BLaER1 treated with 17β-estradiol and CSF1 and Interleukin-3, amounts not matched to agents 10 nM and 100 nM (cell line): ENCODE data around the gene GORASP2.
A peak's percentile ranks its signal among the peaks of the same experiment; 100 is the strongest.

Experiments used
- H3K27ac ChIP-seq, 11 experiments: shearing (Covaris generic); formaldehyde crosslinking; 2 replicates each; pipeline ENCODE4 v1.8.1; 2022
- H3K27me3 ChIP-seq, 11 experiments: shearing (Covaris generic); formaldehyde crosslinking; 2 replicates each; pipeline ENCODE4 v1.8.1; 2022
- H3K36me3 ChIP-seq, 11 experiments: shearing (Covaris generic); formaldehyde crosslinking; 2 replicates each; pipeline ENCODE4 v1.8.1; 2022
- H3K4me1 ChIP-seq, 10 experiments: shearing (Covaris generic); formaldehyde crosslinking; 2 replicates each; pipeline ENCODE4 v1.8.1; 2022
- H3K4me2 ChIP-seq, 11 experiments: shearing (Covaris generic); formaldehyde crosslinking; 2 replicates each; pipeline ENCODE4 v1.8.1; 2022
- H3K4me3 ChIP-seq, 10 experiments: shearing (Covaris generic); formaldehyde crosslinking; 2 replicates each; pipeline ENCODE4 v1.8.1; 2022
- H3K9ac ChIP-seq, 11 experiments: shearing (Covaris generic); formaldehyde crosslinking; 2 replicates each; pipeline ENCODE4 v1.8.1; 2022
- H3K9me3 ChIP-seq, 11 experiments: shearing (Covaris generic); formaldehyde crosslinking; replicated peaks in 1 of 11; 2 replicates each; pipeline ENCODE4 v1.8.1; 2022
- H4K20me1 ChIP-seq, 11 experiments: shearing (Covaris generic); formaldehyde crosslinking; 2 replicates each; pipeline ENCODE4 v1.8.1; 2022
- Cebpa-rat ChIP-seq, 11 experiments: shearing (Covaris generic); IDR thresholded peaks; 2 replicates each; pipeline ENCODE4 v1.8.1; 2022

GORASP2 gene

DNA sequence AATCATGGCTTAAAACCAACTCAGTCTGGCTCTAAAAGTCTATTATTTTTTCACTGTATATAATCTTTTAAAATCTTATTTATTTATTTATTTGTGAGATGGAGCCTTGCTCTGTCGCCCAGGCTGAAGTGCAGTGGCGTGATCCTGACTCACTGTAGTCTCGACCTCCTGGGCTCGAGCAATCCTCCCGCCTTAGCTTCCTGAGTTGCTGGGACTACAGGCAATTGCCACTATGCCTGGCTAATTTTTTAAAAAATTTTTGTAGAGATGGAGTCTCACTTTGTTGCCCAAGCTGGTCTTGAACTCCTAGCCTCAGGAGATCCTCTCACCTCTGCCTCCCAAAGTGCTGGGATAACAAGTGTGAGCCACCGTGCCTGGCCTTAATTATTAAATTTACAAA lies 14.5 kb downstream of the GORASP2 start:
- no peak overlapping the region for H3K4me3 ChIP-seq
- H3K27ac ChIP-seq, result no peak overlapping the region
- H3K27me3 ChIP-seq, result no peaks in the 10 kb centered on the region
- H3K9me3 ChIP-seq, result peaks cover 0 to 21% (median 10%) of the 10 kb centered on the region in 11 experiments; a peak in 11 of 22 replicates
- peaks cover 24 to 89% (median 71%) of the 10 kb centered on the region in 11 experiments; a peak in 21 of 22 replicates for H3K36me3 ChIP-seq
- H3K4me1 ChIP-seq, result peaks cover 0 to 6% (median 3%) of the 10 kb centered on the region in 10 experiments; a peak in 5 of 20 replicates
- TF ChIP-seq Cebpa-rat (IDR thresholded peaks at IDR 0.05), result no peak
- H3K9ac ChIP-seq, result no peak overlapping the region
- H3K4me2 ChIP-seq, result no peak overlapping the region
- H4K20me1 ChIP-seq, result peaks cover 54 to 100% (median 98%) of the 10 kb centered on the region in 11 experiments; a peak in 21 of 22 replicates

DNA sequence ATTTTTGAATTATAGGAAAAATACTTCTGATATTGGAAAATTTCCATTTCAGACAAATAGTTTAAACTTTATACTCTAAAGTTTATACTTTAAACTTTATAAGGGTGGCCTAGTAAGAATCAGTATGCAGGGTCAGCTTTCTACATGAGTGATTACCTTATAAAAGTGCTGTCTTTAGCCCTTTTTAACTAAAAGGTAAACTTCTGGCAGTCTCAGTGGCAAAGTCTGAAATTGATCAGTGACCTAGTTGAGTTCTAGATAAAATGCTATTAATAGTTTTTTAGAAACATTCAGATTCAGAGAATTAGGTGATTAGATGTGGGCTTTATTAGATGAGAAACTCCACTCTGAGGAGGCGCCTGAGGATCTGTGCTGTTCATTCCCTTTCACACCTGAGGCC lies 15.5 kb downstream of the GORASP2 start:
- Histone ChIP-seq H3K4me2 (no peak overlapping the region), H3K27ac (no peak overlapping the region), H3K9ac (no peak overlapping the region), H3K9me3 (peaks cover 0 to 21% (median 10%) of the 10 kb centered on the region in 11 experiments; a peak in 11 of 22 replicates), H3K27me3 (no peaks in the 10 kb centered on the region), H4K20me1 (peaks cover 48 to 100% (median 93%) of the 10 kb centered on the region in 11 experiments; a peak in 21 of 22 replicates), H3K36me3 (peaks cover 29 to 89% (median 70%) of the 10 kb centered on the region in 11 experiments; a peak in 21 of 22 replicates), H3K4me1 (no peaks in the 10 kb centered on the region; a peak in 1 of 20 replicates), H3K4me3 (no peak overlapping the region)
- TF ChIP-seq Cebpa-rat (IDR thresholded peaks at IDR 0.05), result no peak

DNA sequence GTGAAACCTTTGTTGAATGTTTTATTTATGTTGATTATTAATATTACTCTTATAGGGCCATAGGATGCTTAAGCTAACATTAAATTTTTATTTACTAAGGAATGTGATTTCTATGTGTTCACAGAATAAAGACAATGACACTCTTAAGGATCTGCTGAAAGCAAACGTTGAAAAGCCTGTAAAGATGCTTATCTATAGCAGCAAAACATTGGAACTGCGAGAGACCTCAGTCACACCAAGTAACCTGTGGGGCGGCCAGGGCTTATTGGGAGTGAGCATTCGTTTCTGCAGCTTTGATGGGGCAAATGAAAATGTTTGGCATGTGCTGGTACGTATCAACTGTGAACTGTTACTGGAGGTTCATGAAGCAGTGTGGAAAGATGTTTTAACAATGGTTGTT lies 20.4 kb downstream of the GORASP2 start:
- TF ChIP-seq Cebpa-rat (IDR thresholded peaks at IDR 0.05), result no peak
- H3K4me1 ChIP-seq, result peaks cover 0 to 19% (median 7%) of the 10 kb centered on the region in 10 experiments; a peak in 11 of 20 replicates
- peaks cover 28 to 72% (median 47%) of the 10 kb centered on the region in 11 experiments; a peak in 20 of 22 replicates for H4K20me1 ChIP-seq
- no peak overlapping the region for H3K27ac ChIP-seq
- H3K36me3 ChIP-seq, result peaks cover 63 to 93% (median 80%) of the 10 kb centered on the region in 11 experiments
- no peak overlapping the region for H3K4me2 ChIP-seq
- H3K9ac ChIP-seq, result no peak overlapping the region
- H3K4me3 ChIP-seq, result no peak overlapping the region
- H3K9me3 ChIP-seq, result no peaks in the 10 kb centered on the region
- no peaks in the 10 kb centered on the region for H3K27me3 ChIP-seq

DNA sequence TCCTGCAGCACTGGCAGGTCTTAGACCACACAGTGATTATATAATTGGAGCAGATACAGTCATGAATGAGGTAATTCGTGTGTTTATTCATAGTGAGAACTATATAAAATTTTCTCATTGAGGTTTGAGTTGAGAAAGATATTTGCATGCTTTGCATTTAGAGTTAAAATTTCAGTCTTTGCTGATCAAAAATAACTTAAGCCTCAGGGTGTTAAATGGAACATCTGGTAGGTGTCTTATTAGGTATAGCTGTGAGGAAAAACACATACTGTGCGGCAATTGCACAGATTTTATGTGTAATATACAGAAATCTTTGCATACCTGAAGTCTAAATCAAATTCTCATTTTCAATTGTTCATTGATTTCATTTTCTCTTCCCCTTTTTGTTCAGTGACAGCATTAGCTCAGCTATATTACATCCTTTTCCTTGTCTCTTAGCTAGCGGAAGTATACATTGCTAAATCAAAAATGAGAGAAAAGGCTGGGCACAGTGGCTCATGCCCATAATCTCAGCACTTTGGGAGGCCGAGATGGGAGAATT lies 21.2 kb downstream of the GORASP2 start:
- H3K9me3 ChIP-seq, result no peaks in the 10 kb centered on the region
- H3K36me3 ChIP-seq, result peaks cover 71 to 95% (median 82%) of the 10 kb centered on the region in 11 experiments
- no peak for TF ChIP-seq Cebpa-rat (IDR thresholded peaks at IDR 0.05)
- H3K4me1 ChIP-seq, result peaks cover 0 to 19% (median 7%) of the 10 kb centered on the region in 10 experiments; a peak in 11 of 20 replicates
- peak overlapping the region in 4 of 11 experiments; percentile 10 to 41 (median 26); a peak in 6 of 22 replicates for H3K27ac ChIP-seq
- no peak overlapping the region for H3K4me3 ChIP-seq
- H3K27me3 ChIP-seq, result no peaks in the 10 kb centered on the region
- H4K20me1 ChIP-seq, result peaks cover 20 to 63% (median 38%) of the 10 kb centered on the region in 11 experiments; a peak in 20 of 22 replicates
- H3K9ac ChIP-seq, result 0 out of 22 replicates have a peak overlapping the region, but pooled peaks of 1 of the 11 experiments have one; percentile 13
- H3K4me2 ChIP-seq, result peak overlapping the region in 6 of 11 experiments; percentile 1 to 66 (median 50); a peak in 10 of 22 replicates

DNA sequence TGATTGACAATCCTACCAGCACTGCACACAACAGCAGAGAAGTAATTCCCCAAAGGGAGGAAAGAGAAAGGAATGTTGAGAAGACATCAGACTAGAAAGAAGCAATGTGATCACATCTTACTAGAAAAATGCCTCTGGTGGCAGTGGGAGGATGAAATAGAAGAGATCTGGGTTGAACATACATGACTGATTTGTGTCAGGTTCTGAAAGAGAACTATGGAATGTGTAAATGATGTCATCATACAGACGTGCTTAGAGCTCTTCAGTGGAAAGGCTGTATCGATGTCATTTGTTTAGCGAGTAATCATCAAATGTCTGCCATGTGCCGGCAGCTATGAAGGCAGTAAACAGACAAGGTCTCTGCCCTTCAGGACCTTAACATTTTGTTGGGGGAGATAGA lies 24.9 kb downstream of the GORASP2 start:
- H3K27ac ChIP-seq, result no peak overlapping the region
- no peak overlapping the region for H3K4me3 ChIP-seq
- no peaks in the 10 kb centered on the region for H3K9me3 ChIP-seq
- no peak overlapping the region for H3K9ac ChIP-seq
- TF ChIP-seq Cebpa-rat (IDR thresholded peaks at IDR 0.05), result no peak
- H3K36me3 ChIP-seq, result peaks cover 94 to 100% (median 99%) of the 10 kb centered on the region in 11 experiments
- peaks cover 0 to 27% (median 9%) of the 10 kb centered on the region in 11 experiments; a peak in 10 of 22 replicates for H4K20me1 ChIP-seq
- no peak overlapping the region for H3K4me2 ChIP-seq
- H3K27me3 ChIP-seq, result no peaks in the 10 kb centered on the region
- peaks cover 0 to 19% (median 7%) of the 10 kb centered on the region in 10 experiments; a peak in 11 of 20 replicates for H3K4me1 ChIP-seq

DNA sequence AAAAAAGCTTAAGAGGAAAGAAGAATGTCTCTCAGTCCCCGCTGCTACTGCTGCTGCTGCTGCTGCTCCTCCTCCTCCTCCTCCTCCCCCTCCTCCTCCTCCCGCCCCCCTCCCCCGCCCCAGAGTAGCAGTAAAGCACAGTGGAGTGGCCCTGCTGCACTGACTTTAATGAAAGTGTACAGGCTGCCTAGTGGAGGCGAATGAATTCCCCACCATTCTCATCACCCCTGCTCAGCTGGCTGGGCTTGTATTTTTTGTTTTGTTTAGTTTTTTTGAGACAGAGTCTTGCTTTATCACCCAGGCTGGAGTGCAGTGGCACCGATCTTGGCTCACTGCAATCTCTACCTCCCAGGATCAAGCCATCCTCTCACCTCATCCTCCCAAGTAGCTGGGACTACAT lies 34.3 kb downstream of the GORASP2 start:
- TF ChIP-seq Cebpa-rat (IDR thresholded peaks at IDR 0.05), result no peak
- H3K36me3 ChIP-seq, result peaks cover 96 to 99% (median 98%) of the 10 kb centered on the region in 11 experiments
- H3K27ac ChIP-seq, result no peak overlapping the region
- no peak overlapping the region for H3K9ac ChIP-seq
- H3K9me3 ChIP-seq, result no peaks in the 10 kb centered on the region
- no peaks in the 10 kb centered on the region for H3K4me1 ChIP-seq
- H4K20me1 ChIP-seq, result peaks cover 0 to 34% (median 7%) of the 10 kb centered on the region in 11 experiments; a peak in 10 of 22 replicates
- H3K4me3 ChIP-seq, result no peak overlapping the region
- no peak overlapping the region for H3K4me2 ChIP-seq
- H3K27me3 ChIP-seq, result no peaks in the 10 kb centered on the region

DNA sequence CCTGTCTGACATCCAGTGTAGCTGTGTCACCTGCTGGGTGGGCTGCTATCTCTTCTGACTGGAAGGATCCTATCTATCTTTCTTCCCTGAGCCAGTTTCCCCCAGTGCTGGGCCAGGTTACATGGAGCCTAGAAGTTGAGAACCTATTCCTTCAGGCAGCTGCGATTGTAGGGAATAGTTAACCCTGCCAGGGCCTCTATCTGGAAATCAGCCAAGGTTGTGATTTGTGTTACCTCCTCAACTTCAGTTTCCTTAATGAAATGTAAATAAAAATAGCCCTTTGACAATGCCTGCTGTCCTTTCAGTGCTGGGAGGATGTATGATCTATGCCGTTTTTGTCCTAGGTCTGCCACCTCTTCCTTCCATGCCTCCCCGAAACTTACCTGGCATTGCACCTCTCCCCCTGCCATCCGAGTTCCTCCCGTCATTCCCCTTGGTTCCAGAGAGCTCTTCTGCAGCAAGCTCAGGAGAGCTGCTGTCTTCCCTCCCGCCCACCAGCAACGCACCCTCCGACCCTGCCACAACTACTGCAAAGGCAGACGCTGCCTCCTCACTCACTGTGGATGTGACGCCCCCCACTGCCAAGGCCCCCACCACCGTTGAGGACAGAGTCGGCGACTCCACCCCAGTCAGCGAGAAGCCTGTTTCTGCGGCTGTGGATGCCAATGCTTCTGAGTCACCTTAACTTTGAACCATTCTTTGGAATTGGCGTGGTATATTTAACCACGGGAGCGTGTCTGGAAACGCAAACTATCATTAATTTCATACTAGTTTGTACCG lies 36.6 kb downstream of the GORASP2 start:
- H3K9me3 ChIP-seq, result no peaks in the 10 kb centered on the region
- H3K9ac ChIP-seq, result no peak overlapping the region
- H4K20me1 ChIP-seq, result peaks cover 0 to 50% (median 7%) of the 10 kb centered on the region in 11 experiments; a peak in 10 of 22 replicates
- H3K36me3 ChIP-seq, result peaks cover 77 to 85% (median 79%) of the 10 kb centered on the region in 11 experiments
- no peak overlapping the region for H3K4me3 ChIP-seq
- 0 out of 20 replicates have a peak, but pooled peaks cover 0 to 2% (median 0%) of the 10 kb centered on the region in 10 experiments for H3K4me1 ChIP-seq
- no peak overlapping the region for H3K4me2 ChIP-seq
- H3K27ac ChIP-seq, result no peak overlapping the region
- no peaks in the 10 kb centered on the region for H3K27me3 ChIP-seq
- no peak for TF ChIP-seq Cebpa-rat (IDR thresholded peaks at IDR 0.05)

DNA sequence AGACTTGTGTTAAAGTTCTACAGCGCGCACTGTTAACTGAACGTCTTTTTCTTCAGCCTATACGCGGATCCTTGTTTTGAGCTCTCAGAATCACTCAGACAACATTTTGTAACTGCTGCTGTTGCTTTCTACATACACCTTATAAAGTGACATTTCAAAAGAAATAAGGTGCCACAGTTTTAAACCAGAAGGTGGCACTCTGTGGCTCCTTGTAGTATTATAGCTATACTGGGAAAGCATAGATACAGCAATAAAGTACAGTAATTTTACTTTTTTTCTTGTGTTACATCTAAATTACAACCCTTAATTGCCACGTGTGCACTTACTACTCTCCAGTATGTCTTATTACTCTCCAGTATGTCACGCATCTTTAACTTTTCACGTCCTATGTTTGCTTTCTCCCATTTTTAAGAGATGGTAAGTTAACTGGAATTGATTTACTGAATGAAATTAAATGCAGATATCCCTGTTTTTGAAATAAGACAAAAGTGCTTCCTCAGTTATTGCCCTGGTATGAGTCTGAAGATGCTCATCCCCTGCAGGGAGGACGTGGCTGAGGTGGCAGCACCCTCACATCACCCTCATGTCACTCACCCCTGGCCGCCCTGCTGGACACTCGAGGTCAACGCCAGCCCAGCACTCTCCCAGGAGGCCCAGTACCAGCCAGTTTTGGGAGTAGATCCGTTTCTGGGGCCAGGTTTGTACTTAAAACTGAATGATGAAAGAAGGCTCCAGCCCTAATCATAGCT lies 37.8 kb downstream of the GORASP2 start:
- Histone ChIP-seq H3K9ac (no peak overlapping the region), H3K9me3 (no peaks in the 10 kb centered on the region), H3K27me3 (no peaks in the 10 kb centered on the region), H3K36me3 (peaks cover 65 to 73% (median 67%) of the 10 kb centered on the region in 11 experiments), H3K4me2 (no peak overlapping the region), H3K4me1 (peaks cover 0 to 7% (median 0%) of the 10 kb centered on the region in 10 experiments; a peak in 1 of 20 replicates), H4K20me1 (peaks cover 0 to 44% (median 6%) of the 10 kb centered on the region in 11 experiments; a peak in 9 of 22 replicates), H3K4me3 (no peak overlapping the region), H3K27ac (no peak overlapping the region)
- TF ChIP-seq Cebpa-rat (IDR thresholded peaks at IDR 0.05), result no peak
